Measurements from ENCODE around the gene LAYN.

The LAYN gene

GRCh38 chr11:111577821-111578220, 37.3 kb downstream of the LAYN start:
- no peak for ATAC-seq
- TF ChIP-seq ZNF565 (CRISPR knock-in tag; conservative IDR thresholded peaks at IDR 0.05; ENCODE audit: low read depth) = no peak
- no peak for TF ChIP-seq ZFP30 (CRISPR knock-in tag; IDR thresholded peaks at IDR 0.05)
- no peak for TF ChIP-seq CSDC2 (CRISPR knock-in tag; IDR thresholded peaks at IDR 0.05)
- TF ChIP-seq ESRRG (CRISPR knock-in tag; IDR thresholded peaks at IDR 0.05) = no peak
- TF ChIP-seq TCF4 (CRISPR knock-in tag; IDR thresholded peaks at IDR 0.05; ENCODE audit: borderline replicate concordance) = no peak
- no peak for TF ChIP-seq CSRNP3 (CRISPR knock-in tag; IDR thresholded peaks at IDR 0.05)
- no peak for TF ChIP-seq ZNF8 (CRISPR knock-in tag; IDR thresholded peaks at IDR 0.05)
- TF ChIP-seq SNAI2 (CRISPR knock-in tag; IDR thresholded peaks at IDR 0.05) = no peak
- TF ChIP-seq PATZ1 (CRISPR knock-in tag; IDR thresholded peaks at IDR 0.05; ENCODE audit: borderline replicate concordance) = no peak

GRCh38 chr11:111581341-111581740, 40.8 kb downstream of the LAYN start:
- TF ChIP-seq OSR1 (CRISPR knock-in tag; IDR thresholded peaks at IDR 0.05) = no peak
- no peak for TF ChIP-seq PATZ1 (CRISPR knock-in tag; IDR thresholded peaks at IDR 0.05; ENCODE audit: borderline replicate concordance)
- no peak for TF ChIP-seq CSDC2 (CRISPR knock-in tag; IDR thresholded peaks at IDR 0.05)
- no peak for TF ChIP-seq ISL1 (CRISPR knock-in tag; IDR thresholded peaks at IDR 0.05)
- no peak for TF ChIP-seq ZC3H10 (CRISPR knock-in tag; IDR thresholded peaks at IDR 0.05)
- no peak for TF ChIP-seq TSHZ2 (CRISPR knock-in tag; IDR thresholded peaks at IDR 0.05)
- TF ChIP-seq TCF4 (CRISPR knock-in tag; IDR thresholded peaks at IDR 0.05; ENCODE audit: borderline replicate concordance) = no peak
- TF ChIP-seq GLIS3 (CRISPR knock-in tag; IDR thresholded peaks at IDR 0.05) = no peak
- TF ChIP-seq CREB5 (CRISPR knock-in tag; IDR thresholded peaks at IDR 0.05; ENCODE audit: low read depth) = no peak
- no peak for TF ChIP-seq ARNTL (CRISPR knock-in tag; IDR thresholded peaks at IDR 0.05; ENCODE audit: borderline replicate concordance, low read depth)
- TF ChIP-seq POU6F1 (CRISPR knock-in tag; IDR thresholded peaks at IDR 0.05; ENCODE audit: borderline replicate concordance, low read depth) = no peak
- TF ChIP-seq BACH2 (CRISPR knock-in tag; IDR thresholded peaks at IDR 0.05; ENCODE audit: borderline replicate concordance) = no peak
- TF ChIP-seq ZFP3 (CRISPR knock-in tag; IDR thresholded peaks at IDR 0.05) = no peak
- TF ChIP-seq SNAI2 (CRISPR knock-in tag; IDR thresholded peaks at IDR 0.05) = no peak
- ATAC-seq = no peak

GRCh38 chr11:111582163-111582562, 41.6 kb downstream of the LAYN start:
- TF ChIP-seq ZNF565 (CRISPR knock-in tag; conservative IDR thresholded peaks at IDR 0.05; ENCODE audit: low read depth) = no peak
- TF ChIP-seq POU6F1 (CRISPR knock-in tag; IDR thresholded peaks at IDR 0.05; ENCODE audit: borderline replicate concordance, low read depth) = no peak
- no peak for TF ChIP-seq ESRRG (CRISPR knock-in tag; IDR thresholded peaks at IDR 0.05)
- TF ChIP-seq ZFP3 (CRISPR knock-in tag; IDR thresholded peaks at IDR 0.05) = no peak
- no peak for TF ChIP-seq ISL1 (CRISPR knock-in tag; IDR thresholded peaks at IDR 0.05)
- no peak for TF ChIP-seq RARB (CRISPR knock-in tag; IDR thresholded peaks at IDR 0.05)
- no peak for TF ChIP-seq ZNF70 (CRISPR knock-in tag; IDR thresholded peaks at IDR 0.05)
- no peak for TF ChIP-seq GLIS3 (CRISPR knock-in tag; IDR thresholded peaks at IDR 0.05)
- no peak for TF ChIP-seq PPARA (CRISPR knock-in tag; IDR thresholded peaks at IDR 0.05; ENCODE audit: borderline replicate concordance)
- ATAC-seq = peak; percentile 42
